Left colon (tissue), 2 donors: ENCODE data around the gene APMAP. TPM values are rescaled to one million over a fixed set of nuclear protein-coding genes. Genes with fewer than 3 reads are reported as not detected.

ENCODE experiments used
- total RNA-seq, 2 donors: library from RNA; stranded (reverse); fragmentation: NEBNext Ultra II Directional; extraction: Animal tissue kit (Norgen Biotek cat#: 25700); gene quantifications; one replicate each; pipeline ENCODE4 v1.2.1, GENCODE V29; 2021
- donor health status: DM: no; HTN: no; CAD: no.
- donor health status: DM: yes; HTN: yes; CAD: no.

APMAP gene
- total RNA-seq, 2 donors from 2014 or later: 44.5 to 53.4 TPM

Other genes with a start within 250 kb of the APMAP start
- 1 to 10 TPM in 1 of 2 donors, under 1 TPM in 1; 0.85 to 1.8 TPM for gene CST7, start 43.5 kb downstream of the APMAP start, total RNA-seq
- 10 to 100 TPM; 37.8 to 43.6 TPM for gene ACSS1, start 65.4 kb upstream of the APMAP start, total RNA-seq
- gene VSX1, start 89.4 kb upstream of the APMAP start, total RNA-seq: not detected
- gene ENTPD6, start 203.0 kb upstream of the APMAP start, total RNA-seq: 100 to 1,000 TPM; 135 to 157 TPM